K562 (cell line): ENCODE results near the gene AHR.

Source experiments
- ELK1 ChIP-seq: sonication (generic); formaldehyde crosslinking; IDR thresholded peaks from 2 replicates; pipeline ENCODE4 v1.8.1; 2022; ENCODE audit warnings: missing genetic modification reagents
- GABPA ChIP-seq: fragments of 200-800 bp; sonication (Bioruptor generic); conservative IDR thresholded peaks from 2 replicates; pipeline ENCODE4 v1.6.1; 2016; ENCODE audit warnings: low read depth, missing genetic modification characterization, missing compliant biosample characterization
- IRF2 ChIP-seq: sonication (generic); formaldehyde crosslinking; IDR thresholded peaks from 2 replicates; pipeline ENCODE4 v1.8.1; 2022; ENCODE audit warnings: mild to moderate bottlenecking, missing genetic modification reagents
- MLLT1 ChIP-seq, 2 experiments: fragments of 450-650 bp; IDR thresholded peaks; 2 replicates each; pipeline ENCODE4 v1.6.1; 2016
- POLR2A ChIP-seq: fragments of 450-650 bp; conservative IDR thresholded peaks from 2 replicates; pipeline ENCODE4 v1.6.1; 2016
- RAD21 ChIP-seq, 2 experiments: fragments of 250-450 bp in 1 of 2; fragments of 450-650 bp in 1 of 2; sonication (Bioruptor Pico) in 1 of 2; formaldehyde crosslinking in 1 of 2; IDR thresholded peaks in 1 of 2; conservative IDR thresholded peaks in 1 of 2; 2 replicates each; pipeline versions ENCODE4 v1.4.0 to v1.8.0; 2020 to 2022; ENCODE audit warnings: mild to moderate bottlenecking in 2 of 2, moderate library complexity in 1 of 2
- RAD51 ChIP-seq: fragments of 450-650 bp; IDR thresholded peaks from 2 replicates; pipeline ENCODE4 v1.7.1; 2016; ENCODE audit warnings: low read depth, mild to moderate bottlenecking, borderline replicate concordance
- SRSF1 ChIP-seq: fragments of 200-400 bp; formaldehyde crosslinking; IDR thresholded peaks from 2 replicates; pipeline ENCODE4 v1.6.1; 2017; ENCODE audit warnings: mild to moderate bottlenecking, low read depth, low read length, moderate library complexity
- ZBTB2 ChIP-seq: fragments of 450-650 bp; IDR thresholded peaks from 2 replicates; pipeline ENCODE4 v1.6.1; 2016; ENCODE audit warnings: antibody characterized with exemption

- TF ChIP-seq RAD21 (CRISPR knock-in tag; conservative IDR thresholded peaks at IDR 0.05 in 1 of 2, IDR thresholded peaks at IDR 0.05 in 1 of 2) (no peak), SRSF1 (no peak), RAD51 (no peak), ELK1 (CRISPR knock-in tag) (no peak), GABPA (tag) (no peak), IRF2 (CRISPR knock-in tag) (no peak), POLR2A (no peak), ZBTB2 (no peak), MLLT1 (IDR thresholded peaks at IDR 0.05) (no peak)
Measured at GRCh38 chr7:17340655-17341054, 42.2 kb downstream of the AHR start.
